ENCODE measurements around the gene ERMARD.

ERMARD gene

GRCh38 chr6:169824848-169825557, 73.6 kb downstream of the ERMARD start:
- no peaks in the 10 kb centered on the region for H3K9me2 ChIP-seq (replicated peaks; ENCODE audit: insufficient read depth, low read length)
- H3F3A ChIP-seq (ENCODE audit: insufficient read depth) = no peaks in the 10 kb centered on the region
- no peaks in the 10 kb centered on the region for H3K79me2 ChIP-seq (ENCODE audit: insufficient read depth, low read length)
- no peaks in the 10 kb centered on the region for H4K20me1 ChIP-seq (ENCODE audit: low read depth, low read length)
- H3K27me3 ChIP-seq (ENCODE audit: low read length) = no peaks in the 10 kb centered on the region
- no peak overlapping the region for H2AFZ ChIP-seq (ENCODE audit: low read depth, low read length, severe bottlenecking)
- H3K9me3 ChIP-seq (ENCODE audit: insufficient read depth, low read length) = no peaks in the 10 kb centered on the region
- TF ChIP-seq CTCF (IDR thresholded peaks at IDR 0.05; ENCODE audit: insufficient read depth, low read length, poor library complexity, severe bottlenecking) (no peak), EZH2phosphoT487 (conservative IDR thresholded peaks at IDR 0.05; ENCODE audit: low read length) (no peak)
- H3K4me3 ChIP-seq (ENCODE audit: insufficient read depth, low read length, poor library complexity, severe bottlenecking) = no peak overlapping the region
- H3K9ac ChIP-seq (ENCODE audit: low read length) = no peak overlapping the region
- H3K4me2 ChIP-seq (ENCODE audit: low read depth, low read length, poor library complexity, severe bottlenecking) = no peak overlapping the region
- H3K36me3 ChIP-seq (ENCODE audit: low read length) = no peaks in the 10 kb centered on the region
- H3K27ac ChIP-seq (ENCODE audit: low read depth, low read length) = no peak overlapping the region

- H3K27me3 ChIP-seq (ENCODE audit: low read length) = no peaks in the 10 kb centered on the region
Measured at GRCh38 chr6:169825558-169826225, 74.3 kb downstream of the ERMARD start.

GRCh38 chr6:169826697-169827096, 75.3 kb downstream of the ERMARD start:
- no peaks in the 10 kb centered on the region for H3K27me3 ChIP-seq (ENCODE audit: low read length)
- no peaks in the 10 kb centered on the region for H3K36me3 ChIP-seq (ENCODE audit: low read length)
- no peak overlapping the region for H3K27ac ChIP-seq (ENCODE audit: low read depth, low read length)
- H3K79me2 ChIP-seq (ENCODE audit: insufficient read depth, low read length) = no peaks in the 10 kb centered on the region
- H4K20me1 ChIP-seq (ENCODE audit: low read depth, low read length) = no peaks in the 10 kb centered on the region
- H3K9me3 ChIP-seq (ENCODE audit: insufficient read depth, low read length) = no peaks in the 10 kb centered on the region
- no peak overlapping the region for H2AFZ ChIP-seq (ENCODE audit: low read depth, low read length, severe bottlenecking)
- no peak overlapping the region for H3K4me3 ChIP-seq (ENCODE audit: insufficient read depth, low read length, poor library complexity, severe bottlenecking)
- H3K4me2 ChIP-seq (ENCODE audit: low read depth, low read length, poor library complexity, severe bottlenecking) = no peak overlapping the region
- H3K9me2 ChIP-seq (replicated peaks; ENCODE audit: insufficient read depth, low read length) = no peaks in the 10 kb centered on the region
- no peak overlapping the region for H3K9ac ChIP-seq (ENCODE audit: low read length)
- H3F3A ChIP-seq (ENCODE audit: insufficient read depth) = no peaks in the 10 kb centered on the region
- TF ChIP-seq EZH2phosphoT487 (conservative IDR thresholded peaks at IDR 0.05; ENCODE audit: low read length) (no peak), CTCF (IDR thresholded peaks at IDR 0.05; ENCODE audit: insufficient read depth, low read length, poor library complexity, severe bottlenecking) (no peak)

More at GRCh38 chr6:169825558-169826225, 74.3 kb downstream of the ERMARD start:
- no peaks in the 10 kb centered on the region for H3K36me3 ChIP-seq (ENCODE audit: low read length)
- no peaks in the 10 kb centered on the region for H3K9me3 ChIP-seq (ENCODE audit: insufficient read depth, low read length)
- TF ChIP-seq EZH2phosphoT487 (conservative IDR thresholded peaks at IDR 0.05; ENCODE audit: low read length) = no peak
- H3K4me3 ChIP-seq (ENCODE audit: insufficient read depth, low read length, poor library complexity, severe bottlenecking) = no peak overlapping the region
- no peaks in the 10 kb centered on the region for H3F3A ChIP-seq (ENCODE audit: insufficient read depth)
- H3K9ac ChIP-seq (ENCODE audit: low read length) = no peak overlapping the region
- no peaks in the 10 kb centered on the region for H3K9me2 ChIP-seq (replicated peaks; ENCODE audit: insufficient read depth, low read length)
- no peak overlapping the region for H3K4me2 ChIP-seq (ENCODE audit: low read depth, low read length, poor library complexity, severe bottlenecking)
- no peak overlapping the region for H2AFZ ChIP-seq (ENCODE audit: low read depth, low read length, severe bottlenecking)
- H3K27ac ChIP-seq (ENCODE audit: low read depth, low read length) = no peak overlapping the region
- H4K20me1 ChIP-seq (ENCODE audit: low read depth, low read length) = no peaks in the 10 kb centered on the region
- no peaks in the 10 kb centered on the region for H3K79me2 ChIP-seq (ENCODE audit: insufficient read depth, low read length)

GRCh38 chr6:169827290-169827717, 75.9 kb downstream of the ERMARD start:
- H3K9ac ChIP-seq (ENCODE audit: low read length) = no peak overlapping the region
- H3K79me2 ChIP-seq (ENCODE audit: insufficient read depth, low read length) = no peaks in the 10 kb centered on the region
- H3K9me3 ChIP-seq (ENCODE audit: insufficient read depth, low read length) = no peaks in the 10 kb centered on the region
- H3K4me3 ChIP-seq (ENCODE audit: insufficient read depth, low read length, poor library complexity, severe bottlenecking) = no peak overlapping the region
- no peak overlapping the region for H2AFZ ChIP-seq (ENCODE audit: low read depth, low read length, severe bottlenecking)
- no peaks in the 10 kb centered on the region for H3K36me3 ChIP-seq (ENCODE audit: low read length)
- no peaks in the 10 kb centered on the region for H4K20me1 ChIP-seq (ENCODE audit: low read depth, low read length)
- no peak for TF ChIP-seq CTCF (IDR thresholded peaks at IDR 0.05; ENCODE audit: insufficient read depth, low read length, poor library complexity, severe bottlenecking)
- no peak for TF ChIP-seq EZH2phosphoT487 (conservative IDR thresholded peaks at IDR 0.05; ENCODE audit: low read length)
- H3K4me2 ChIP-seq (ENCODE audit: low read depth, low read length, poor library complexity, severe bottlenecking) = no peak overlapping the region
- no peaks in the 10 kb centered on the region for H3K9me2 ChIP-seq (replicated peaks; ENCODE audit: insufficient read depth, low read length)
- no peaks in the 10 kb centered on the region for H3K27me3 ChIP-seq (ENCODE audit: low read length)
- no peaks in the 10 kb centered on the region for H3F3A ChIP-seq (ENCODE audit: insufficient read depth)
- no peak overlapping the region for H3K27ac ChIP-seq (ENCODE audit: low read depth, low read length)
